HuH-7 (cell line): Measurements from ENCODE around the gene ZNF827.
"Not testable (repeated sequence)": the region's sequence is repeated elsewhere in the genome, so short reads cannot be mapped to it uniquely, and the experiment has no call there.

Experiments
- DNase-seq: peaks from one replicate; pipeline ENCODE4 v3.0.0; 2011; ENCODE audit warnings: low spot score

ZNF827 gene

GRCh38 chr4:145861336-145862318 lies 77.0 kb downstream of the ZNF827 start:
- no peak for DNase-seq

- no peak for DNase-seq
These were observed 77.7 kb downstream of the ZNF827 start for GRCh38 chr4:145860897-145861296.

- no peak for DNase-seq
These were observed 78.2 kb downstream of the ZNF827 start for GRCh38 chr4:145860446-145860845.

- DNase-seq = no peak
These were observed 78.7 kb downstream of the ZNF827 start for GRCh38 chr4:145859926-145860325.

- DNase-seq = no peak
These were observed 79.2 kb downstream of the ZNF827 start for GRCh38 chr4:145859426-145859825.

GRCh38 chr4:145852256-145852839 lies 86.3 kb downstream of the ZNF827 start:
- no peak for DNase-seq

- DNase-seq = peak; percentile 10
These were observed 87.0 kb downstream of the ZNF827 start for GRCh38 chr4:145851511-145852201.

GRCh38 chr4:145847764-145848163 lies 90.9 kb downstream of the ZNF827 start:
- DNase-seq = no peak

- DNase-seq = no peak
These were observed 93.5 kb downstream of the ZNF827 start for GRCh38 chr4:145845118-145845517.

GRCh38 chr4:145843639-145844038 lies 95.0 kb downstream of the ZNF827 start:
- no peak for DNase-seq

- DNase-seq = no peak
These were observed 95.5 kb downstream of the ZNF827 start for GRCh38 chr4:145843148-145843547.

GRCh38 chr4:145842224-145842887 lies 96.3 kb downstream of the ZNF827 start:
- DNase-seq = no peak

- no peak for DNase-seq
These were observed 97.8 kb downstream of the ZNF827 start for GRCh38 chr4:145840801-145841200.

- DNase-seq = peak; percentile 36
These were observed 98.4 kb downstream of the ZNF827 start for GRCh38 chr4:145840162-145840768.

- no peak for DNase-seq
These were observed 99.5 kb downstream of the ZNF827 start for GRCh38 chr4:145839151-145839550.

GRCh38 chr4:145832384-145832783 lies 106.2 kb downstream of the ZNF827 start:
- not testable (repeated sequence) for DNase-seq

- no peak for DNase-seq
These were observed 107.9 kb downstream of the ZNF827 start for GRCh38 chr4:145830699-145831098.

- DNase-seq = no peak
These were observed 108.8 kb downstream of the ZNF827 start for GRCh38 chr4:145829629-145830395.

GRCh38 chr4:145828802-145829485 lies 109.7 kb downstream of the ZNF827 start:
- no peak for DNase-seq

- no peak for DNase-seq
These were observed 110.7 kb downstream of the ZNF827 start for GRCh38 chr4:145827885-145828284.
